SJSA1 (cell line): Measurements from ENCODE around the gene MAT2A. TPM values are rescaled to one million over a fixed set of nuclear protein-coding genes. Genes with fewer than 3 reads are reported as not detected.

ENCODE experiments used
- total RNA-seq: library from RNA; depleted of rRNA; stranded (reverse); fragments of >200 nt; shearing (Covaris generic); gene quantifications from 2 replicates; pipeline ENCODE4 v1.2.3, GENCODE V29; 2014; rRNA removed

Gene MAT2A
- total RNA-seq, 1 experiment from 2014 or later = 84.2 TPM

Other genes with a start within 250 kb of the MAT2A start
- 103 and 120 TPM in 2 replicates for gene TGOLN2, start 211.2 kb upstream of the MAT2A start, total RNA-seq
- gene RETSAT, start 184.6 kb upstream of the MAT2A start, total RNA-seq = 40.7 and 55.8 TPM in 2 replicates
- gene ELMOD3, start 184.4 kb upstream of the MAT2A start, total RNA-seq = 13.7 and 22.3 TPM in 2 replicates
- gene CAPG, start 128.8 kb upstream of the MAT2A start, total RNA-seq = 0.60 and 1.4 TPM in 2 replicates
- not detected in 2 replicates for gene SH2D6, start 120.5 kb upstream of the MAT2A start, total RNA-seq
- gene GGCX, start 22.3 kb downstream of the MAT2A start, total RNA-seq = 38.0 and 41.2 TPM in 2 replicates
- not detected in 2 replicates for gene VAMP8, start 38.4 kb downstream of the MAT2A start, total RNA-seq
- gene VAMP5, start 45.3 kb downstream of the MAT2A start, total RNA-seq = 37.0 and 47.5 TPM in 2 replicates
- gene RNF181, start 56.6 kb downstream of the MAT2A start, total RNA-seq = 212 and 219 TPM in 2 replicates
- gene TMEM150A, start 63.5 kb downstream of the MAT2A start, total RNA-seq = 1.0 and 5.1 TPM in 2 replicates
- gene C2orf68, start 72.9 kb downstream of the MAT2A start, total RNA-seq = 12.2 and 16.0 TPM in 2 replicates
- gene USP39, start 77.0 kb downstream of the MAT2A start, total RNA-seq = 107 and 128 TPM in 2 replicates
- not detected in 2 replicates for gene SFTPB, start 129.0 kb downstream of the MAT2A start, total RNA-seq
- not detected in 2 replicates for gene GNLY, start 155.2 kb downstream of the MAT2A start, total RNA-seq
- gene ATOH8, start 214.8 kb downstream of the MAT2A start, total RNA-seq = 9.8 and 16.4 TPM in 2 replicates